ENCODE data around the gene DUOX1.
"Not testable (repeated sequence)": the region's sequence is repeated elsewhere in the genome, so short reads cannot be mapped to it uniquely, and the experiment has no call there.

The DUOX1 gene

DNA sequence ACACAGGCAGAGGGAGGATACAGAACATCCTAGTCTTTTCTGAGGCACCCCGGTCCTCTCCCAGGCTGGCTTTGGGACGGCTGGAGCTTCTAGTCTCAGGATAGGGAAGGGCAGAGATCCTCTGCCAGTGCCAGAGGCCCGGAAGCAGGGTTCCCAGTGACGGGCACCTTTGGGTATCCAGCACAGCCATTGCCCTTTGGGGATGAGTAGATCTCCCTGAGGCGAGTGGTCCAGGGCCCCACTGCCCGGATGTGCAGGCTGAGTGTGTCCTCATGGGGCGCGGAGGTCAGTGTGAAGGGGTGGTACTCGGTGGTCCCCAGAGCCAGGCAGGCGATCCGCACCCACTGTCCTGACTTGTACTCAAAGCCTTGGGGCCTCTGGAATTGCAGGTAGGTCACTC, 34.1 kb upstream of the DUOX1 start:
- TF ChIP-seq, protein P1, sequence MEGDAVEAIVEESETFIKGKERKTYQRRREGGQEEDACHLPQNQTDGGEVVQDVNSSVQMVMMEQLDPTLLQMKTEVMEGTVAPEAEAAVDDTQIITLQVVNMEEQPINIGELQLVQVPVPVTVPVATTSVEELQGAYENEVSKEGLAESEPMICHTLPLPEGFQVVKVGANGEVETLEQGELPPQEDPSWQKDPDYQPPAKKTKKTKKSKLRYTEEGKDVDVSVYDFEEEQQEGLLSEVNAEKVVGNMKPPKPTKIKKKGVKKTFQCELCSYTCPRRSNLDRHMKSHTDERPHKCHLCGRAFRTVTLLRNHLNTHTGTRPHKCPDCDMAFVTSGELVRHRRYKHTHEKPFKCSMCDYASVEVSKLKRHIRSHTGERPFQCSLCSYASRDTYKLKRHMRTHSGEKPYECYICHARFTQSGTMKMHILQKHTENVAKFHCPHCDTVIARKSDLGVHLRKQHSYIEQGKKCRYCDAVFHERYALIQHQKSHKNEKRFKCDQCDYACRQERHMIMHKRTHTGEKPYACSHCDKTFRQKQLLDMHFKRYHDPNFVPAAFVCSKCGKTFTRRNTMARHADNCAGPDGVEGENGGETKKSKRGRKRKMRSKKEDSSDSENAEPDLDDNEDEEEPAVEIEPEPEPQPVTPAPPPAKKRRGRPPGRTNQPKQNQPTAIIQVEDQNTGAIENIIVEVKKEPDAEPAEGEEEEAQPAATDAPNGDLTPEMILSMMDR (IDR thresholded peaks at IDR 0.05; ENCODE audit: low read depth, low read length), result no peak
- H3K4me3 ChIP-seq (replicated peaks in 1 of 2; ENCODE audit: low read depth in 2 of 2, low read length in 2 of 2), result no peak overlapping the region
- no peak for DNase-seq (ENCODE audit: low read depth in 2 of 2)

DNA sequence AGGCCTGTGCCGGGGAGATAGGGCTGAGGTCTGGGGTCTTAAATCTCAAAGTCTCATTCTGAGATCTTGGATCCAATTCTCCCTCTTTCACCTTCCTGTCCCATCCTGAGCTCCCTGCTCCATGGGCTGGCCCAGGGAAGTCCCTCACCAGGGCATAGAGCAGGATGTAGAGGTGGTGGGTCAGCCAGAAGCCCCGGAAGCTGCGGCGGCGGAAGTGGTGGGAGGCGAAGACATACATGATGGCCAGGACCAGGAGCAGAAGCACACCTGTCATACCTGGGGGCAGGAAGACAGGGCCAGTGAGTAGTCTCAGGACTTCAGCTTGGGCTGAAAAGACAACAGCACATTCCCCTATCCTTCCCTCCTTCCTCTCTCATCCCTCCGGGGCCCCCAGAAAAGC, 32.3 kb upstream of the DUOX1 start:
- TF ChIP-seq, protein P1 (IDR thresholded peaks at IDR 0.05; ENCODE audit: low read depth, low read length), result no peak
- no peak for DNase-seq (ENCODE audit: low read depth in 2 of 2)
- H3K4me3 ChIP-seq (replicated peaks in 1 of 2; ENCODE audit: low read depth in 2 of 2, low read length in 2 of 2), result no peak overlapping the region

DNA sequence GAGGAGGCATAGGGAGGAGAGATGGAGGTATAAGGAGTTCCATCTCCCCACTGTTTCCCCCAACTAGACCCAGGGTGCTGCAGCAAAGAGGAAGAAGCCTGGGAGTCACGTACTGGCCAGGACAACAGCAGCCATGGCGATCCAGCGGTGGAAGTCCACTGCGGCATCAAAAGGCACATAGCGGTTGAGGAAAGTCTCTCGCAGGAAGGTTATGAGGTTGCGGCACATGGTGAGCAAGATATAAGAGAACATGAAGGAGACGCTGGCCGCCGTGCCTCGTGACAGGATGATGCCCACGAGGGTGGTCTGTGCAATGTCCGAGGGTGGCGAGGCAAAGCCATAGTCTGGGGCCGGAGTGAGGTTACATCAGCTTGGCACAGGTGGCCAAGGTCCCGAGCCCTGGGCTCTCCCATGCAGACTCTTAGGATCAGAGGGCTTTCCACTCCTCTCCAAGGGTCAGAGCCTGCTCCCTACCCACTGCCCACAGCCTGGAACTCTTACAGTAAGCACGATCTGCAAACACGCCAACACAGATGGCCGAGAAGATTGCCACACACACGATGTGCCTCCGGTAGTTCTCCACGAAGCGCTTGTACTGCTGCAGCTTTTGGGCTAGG, 30.1 kb upstream of the DUOX1 start:
- TF ChIP-seq, protein P1 (IDR thresholded peaks at IDR 0.05; ENCODE audit: low read depth, low read length), result no peak
- no peak overlapping the region for H3K4me3 ChIP-seq (replicated peaks in 1 of 2; ENCODE audit: low read depth in 2 of 2, low read length in 2 of 2)
- DNase-seq (ENCODE audit: low read depth in 2 of 2), result no peak

DNA sequence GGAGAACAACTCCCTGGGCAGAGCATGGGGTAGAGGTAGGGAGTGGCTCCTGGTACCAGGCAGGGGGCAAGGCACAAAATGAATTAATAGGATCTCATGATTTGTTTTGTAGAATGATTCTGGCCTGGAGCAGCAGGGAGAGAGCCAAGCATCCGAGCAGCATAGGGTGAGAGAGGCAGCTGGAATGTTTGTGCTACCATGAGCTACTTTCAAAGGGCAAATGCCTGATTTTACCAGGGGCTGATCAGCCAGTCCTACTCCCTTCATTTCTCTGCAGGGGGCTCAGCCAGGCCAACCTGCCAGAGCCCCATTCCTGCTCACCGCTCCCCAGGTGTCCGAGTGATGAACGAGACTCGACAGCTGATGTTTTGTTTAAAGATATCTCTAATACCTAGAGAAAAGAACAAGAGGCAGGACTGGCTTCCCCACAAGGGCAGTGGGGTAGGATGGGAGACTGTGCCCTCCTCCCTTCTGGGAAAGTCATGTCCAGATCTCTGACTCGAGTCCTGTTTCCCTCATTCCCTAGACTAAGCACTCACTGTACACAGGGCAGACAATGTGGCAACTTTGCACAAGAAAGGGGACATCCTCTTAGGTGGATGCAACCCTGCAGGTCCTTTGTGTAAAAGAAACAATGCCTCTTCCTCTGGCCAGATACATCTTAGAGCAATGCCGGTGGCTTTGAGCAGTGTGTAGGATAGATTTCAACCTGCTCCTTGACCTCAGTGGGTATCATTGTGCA, 28.7 kb upstream of the DUOX1 start:
- TF ChIP-seq, protein P1 (IDR thresholded peaks at IDR 0.05; ENCODE audit: low read depth, low read length), result no peak
- H3K4me3 ChIP-seq (replicated peaks in 1 of 2; ENCODE audit: low read depth in 2 of 2, low read length in 2 of 2), result no peak overlapping the region
- DNase-seq (ENCODE audit: low read depth in 2 of 2), result no peak

DNA sequence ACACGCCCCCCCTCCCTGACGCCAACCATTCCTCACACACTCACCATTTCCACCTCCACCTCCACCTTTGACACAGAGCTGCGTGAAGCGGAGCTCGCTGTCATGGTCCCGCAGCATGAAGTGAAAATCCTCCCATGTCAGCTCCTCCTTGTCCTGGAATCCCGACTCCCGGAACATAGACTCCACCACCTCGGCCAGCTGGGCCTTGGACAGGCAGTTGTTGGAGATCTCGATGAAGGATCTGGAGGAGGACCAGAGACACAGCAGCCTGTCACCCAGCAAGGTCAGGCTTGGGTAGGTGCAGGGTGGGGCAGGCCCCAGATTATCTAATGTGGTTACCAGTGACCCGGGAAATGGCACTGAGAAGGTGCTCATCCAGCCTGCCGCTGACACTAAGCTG, 28.0 kb upstream of the DUOX1 start:
- no peak for DNase-seq (ENCODE audit: low read depth in 2 of 2)
- TF ChIP-seq, protein P1 (IDR thresholded peaks at IDR 0.05; ENCODE audit: low read depth, low read length), result no peak
- no peak overlapping the region for H3K4me3 ChIP-seq (replicated peaks in 1 of 2; ENCODE audit: low read depth in 2 of 2, low read length in 2 of 2)

DNA sequence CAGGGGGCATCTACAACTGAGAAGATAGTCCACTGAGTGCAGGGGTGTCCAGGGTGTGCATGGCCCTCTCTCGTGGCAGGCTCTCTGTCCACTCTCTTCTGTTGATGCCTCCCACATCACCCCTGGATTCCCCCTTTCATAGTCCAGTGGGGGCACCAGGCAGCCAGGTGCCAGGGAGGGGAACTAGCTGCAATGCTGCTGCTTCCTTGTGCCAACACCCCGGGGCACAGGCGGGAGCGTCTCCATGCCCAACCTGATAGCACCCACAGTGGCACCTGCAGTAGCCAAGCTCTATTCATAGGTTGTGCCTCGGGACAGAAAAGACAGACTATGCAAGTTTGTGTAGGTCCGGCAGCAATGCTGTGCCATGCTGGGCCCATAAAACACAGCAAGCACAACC, 27.6 kb upstream of the DUOX1 start:
- H3K4me3 ChIP-seq (replicated peaks in 1 of 2; ENCODE audit: low read depth in 2 of 2, low read length in 2 of 2), result no peak overlapping the region
- TF ChIP-seq, protein P1 (IDR thresholded peaks at IDR 0.05; ENCODE audit: low read depth, low read length), result no peak
- no peak for DNase-seq (ENCODE audit: low read depth in 2 of 2)

DNA sequence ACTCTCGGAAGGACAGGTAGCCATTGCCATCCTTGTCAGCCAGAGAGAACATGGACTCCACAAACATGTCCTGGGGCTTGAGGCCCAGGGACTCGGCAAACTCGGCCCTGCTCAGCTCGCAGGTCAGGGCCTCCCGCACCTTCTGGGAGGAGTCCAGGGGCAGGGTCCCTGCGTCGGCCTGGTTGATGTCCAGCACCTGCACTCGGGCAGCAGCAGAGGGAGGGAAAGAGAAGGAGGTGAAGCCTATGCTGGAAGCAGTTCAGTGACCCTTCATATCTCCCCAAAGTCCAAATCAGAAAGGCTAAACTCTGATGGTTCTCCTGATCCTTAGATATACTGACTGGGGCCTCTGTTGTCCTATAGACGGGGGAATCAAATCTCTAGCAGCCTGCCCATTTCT, 25.6 kb upstream of the DUOX1 start:
- H3K4me3 ChIP-seq (replicated peaks in 1 of 2; ENCODE audit: low read depth in 2 of 2, low read length in 2 of 2); DNase-seq (ENCODE audit: low read depth in 2 of 2): not testable (repeated sequence)

Data from cardiac fibroblast (primary cell).